ENCODE measurements around the gene ECSIT.

ECSIT gene

GRCh38 chr19:11558881-11559828 is 30.2 kb upstream of the ECSIT start, which contains the start of gene ELOF1:
Gene ELOF1 (minus strand): TSS chr19:11559230. CDS start chr19:11554347, 4,883 bp downstream.
- Histone ChIP-seq H3K27ac (no peak within 1 kb of the TSS), H3K27me3 (replicated peaks) (no peaks in the 10 kb centered on the region), H3K4me3 (ENCODE audit: low read depth, low read length) (peak within 1 kb of the TSS; percentile 88), H3K36me3 (replicated peaks) (peaks cover 9% of the 10 kb centered on the region)
- peak; percentile 97 for DNase-seq
- TF ChIP-seq, protein P1, sequence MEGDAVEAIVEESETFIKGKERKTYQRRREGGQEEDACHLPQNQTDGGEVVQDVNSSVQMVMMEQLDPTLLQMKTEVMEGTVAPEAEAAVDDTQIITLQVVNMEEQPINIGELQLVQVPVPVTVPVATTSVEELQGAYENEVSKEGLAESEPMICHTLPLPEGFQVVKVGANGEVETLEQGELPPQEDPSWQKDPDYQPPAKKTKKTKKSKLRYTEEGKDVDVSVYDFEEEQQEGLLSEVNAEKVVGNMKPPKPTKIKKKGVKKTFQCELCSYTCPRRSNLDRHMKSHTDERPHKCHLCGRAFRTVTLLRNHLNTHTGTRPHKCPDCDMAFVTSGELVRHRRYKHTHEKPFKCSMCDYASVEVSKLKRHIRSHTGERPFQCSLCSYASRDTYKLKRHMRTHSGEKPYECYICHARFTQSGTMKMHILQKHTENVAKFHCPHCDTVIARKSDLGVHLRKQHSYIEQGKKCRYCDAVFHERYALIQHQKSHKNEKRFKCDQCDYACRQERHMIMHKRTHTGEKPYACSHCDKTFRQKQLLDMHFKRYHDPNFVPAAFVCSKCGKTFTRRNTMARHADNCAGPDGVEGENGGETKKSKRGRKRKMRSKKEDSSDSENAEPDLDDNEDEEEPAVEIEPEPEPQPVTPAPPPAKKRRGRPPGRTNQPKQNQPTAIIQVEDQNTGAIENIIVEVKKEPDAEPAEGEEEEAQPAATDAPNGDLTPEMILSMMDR (IDR thresholded peaks at IDR 0.05; ENCODE audit: low read depth, low read length, missing control alignments), result peak; percentile 44
- in situ Hi-C loops (cut with HindIII; ENCODE audit: low pct_ligation_motif_present, low sequenced_read_pairs), result no loop called here

GRCh38 chr19:11556634-11557420 is 27.9 kb upstream of the ECSIT start:
- Histone ChIP-seq H3K36me3 (replicated peaks) (peaks cover 29% of the 10 kb centered on the region), H3K4me3 (ENCODE audit: low read depth, low read length) (no peak overlapping the region), H3K27me3 (replicated peaks) (no peaks in the 10 kb centered on the region), H3K27ac (no peak overlapping the region)
- in situ Hi-C loops (cut with HindIII; ENCODE audit: low pct_ligation_motif_present, low sequenced_read_pairs), result no loop called here
- DNase-seq, result no peak
- TF ChIP-seq, protein P1 (IDR thresholded peaks at IDR 0.05; ENCODE audit: low read depth, low read length, missing control alignments), result no peak

- Histone ChIP-seq H3K36me3 (replicated peaks) (peaks cover 29% of the 10 kb centered on the region), H3K27ac (no peak overlapping the region), H3K4me3 (ENCODE audit: low read depth, low read length) (no peak overlapping the region), H3K27me3 (replicated peaks) (no peaks in the 10 kb centered on the region)
- TF ChIP-seq, protein P1 (IDR thresholded peaks at IDR 0.05; ENCODE audit: low read depth, low read length, missing control alignments), result no peak
- DNase-seq, result no peak
- in situ Hi-C loops (cut with HindIII; ENCODE audit: low pct_ligation_motif_present, low sequenced_read_pairs), result no loop called here
Measured at GRCh38 chr19:11555246-11555645, 26.3 kb upstream of the ECSIT start.

DNA sequence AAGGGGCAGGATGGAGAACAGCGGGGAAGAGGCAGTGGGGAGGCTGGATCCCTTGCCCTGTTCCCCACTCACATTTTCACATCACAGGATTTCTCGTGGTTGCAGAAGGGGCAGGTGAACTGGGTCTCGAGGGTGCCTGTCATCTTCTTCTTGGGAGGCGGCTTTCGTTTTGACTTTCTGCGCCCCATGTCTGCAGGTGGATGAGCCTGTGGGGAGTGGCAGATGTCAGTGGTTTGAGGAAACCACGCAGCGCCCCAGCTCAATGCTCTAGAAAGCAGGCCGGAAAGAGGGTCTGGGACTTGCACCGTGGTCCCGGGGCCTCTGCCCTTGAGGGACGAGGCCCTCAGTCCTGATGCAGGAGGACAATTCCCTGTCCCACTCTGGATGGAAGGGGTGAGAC is 25.2 kb upstream of the ECSIT start:
- Histone ChIP-seq H3K4me3 (ENCODE audit: low read depth, low read length) (no peak overlapping the region), H3K36me3 (replicated peaks) (peaks cover 29% of the 10 kb centered on the region), H3K27me3 (replicated peaks) (no peaks in the 10 kb centered on the region), H3K27ac (no peak overlapping the region)
- in situ Hi-C loops (cut with HindIII; ENCODE audit: low pct_ligation_motif_present, low sequenced_read_pairs), result no loop called here
- DNase-seq, result no peak
- TF ChIP-seq, protein P1 (IDR thresholded peaks at IDR 0.05; ENCODE audit: low read depth, low read length, missing control alignments), result no peak

DNA sequence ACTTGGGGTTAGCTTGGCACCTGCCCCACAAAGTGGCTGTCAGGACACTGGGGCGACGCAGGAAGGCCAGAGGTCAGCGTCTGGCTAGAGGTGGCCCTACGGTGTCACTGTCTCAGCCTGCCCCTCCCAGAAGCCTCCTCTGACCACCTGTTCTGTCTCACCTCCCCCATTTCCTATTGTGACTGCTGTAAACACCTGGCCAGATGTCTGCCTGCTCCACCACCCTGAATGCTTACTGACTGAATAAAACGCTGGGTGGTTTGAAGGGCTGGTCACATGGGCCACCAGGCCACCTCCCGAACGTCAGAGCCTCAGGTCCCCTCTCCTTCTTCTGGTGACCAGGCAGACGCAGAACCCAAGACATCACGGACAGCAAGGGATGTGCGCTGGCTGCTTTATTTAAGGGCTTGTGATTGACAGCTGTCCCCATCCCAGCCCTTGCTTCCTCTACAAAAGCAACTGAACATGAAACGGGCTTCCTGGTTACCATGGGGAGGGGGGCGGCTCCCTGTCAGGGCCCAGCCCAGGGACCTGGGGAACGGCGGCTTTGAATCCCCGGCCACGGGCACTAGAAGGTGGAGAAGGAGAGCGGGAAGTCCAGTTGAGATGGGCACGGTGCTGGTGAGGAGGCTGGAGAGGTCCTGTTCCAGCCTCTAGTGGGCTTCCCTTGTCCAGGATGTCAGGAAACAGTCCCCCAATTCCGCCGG is 23.9 kb upstream of the ECSIT start:
- Histone ChIP-seq H3K36me3 (replicated peaks) (peaks cover 34% of the 10 kb centered on the region), H3K4me3 (ENCODE audit: low read depth, low read length) (no peak overlapping the region), H3K27ac (no peak overlapping the region), H3K27me3 (replicated peaks) (no peaks in the 10 kb centered on the region)
- DNase-seq, result no peak
- TF ChIP-seq, protein P1 (IDR thresholded peaks at IDR 0.05; ENCODE audit: low read depth, low read length, missing control alignments), result no peak
- in situ Hi-C loops (cut with HindIII; ENCODE audit: low pct_ligation_motif_present, low sequenced_read_pairs), result no loop called here

Measured in brain microvascular endothelial cell (primary cell).